Endothelial cell (in vitro differentiated cells): ENCODE results near the gene TCF15. TPM values are rescaled to one million over a fixed set of nuclear protein-coding genes. Genes with fewer than 3 reads are reported as not detected.

Experiments used
- DNase-seq: peaks from one replicate; pipeline ENCODE4 v3.0.0; 2021; ENCODE audit warnings: low spot score
- H3K27ac Mint-ChIP-seq: one replicate; pipeline ENCODE4 v1.8.0; 2021; ENCODE audit warnings: mixed read lengths, inconsistent platforms; ENCODE audit not compliant: unreplicated experiment
- H3K27me3 Mint-ChIP-seq: one replicate; pipeline ENCODE4 v1.8.0; 2021; ENCODE audit warnings: mild to moderate bottlenecking, moderate library complexity, mixed read lengths, inconsistent platforms; ENCODE audit not compliant: unreplicated experiment
- H3K36me3 Mint-ChIP-seq: one replicate; pipeline ENCODE4 v1.8.0; 2021; ENCODE audit warnings: mild to moderate bottlenecking, low read depth, mixed read lengths, inconsistent platforms; ENCODE audit not compliant: unreplicated experiment
- H3K4me1 Mint-ChIP-seq: one replicate; pipeline ENCODE4 v1.8.0; 2021; ENCODE audit warnings: mild to moderate bottlenecking, mixed read lengths, inconsistent platforms; ENCODE audit not compliant: unreplicated experiment
- H3K4me3 Mint-ChIP-seq: one replicate; pipeline ENCODE4 v1.8.0; 2021; ENCODE audit warnings: mild to moderate bottlenecking, mixed read lengths, inconsistent platforms; ENCODE audit not compliant: unreplicated experiment
- H3K9me3 Mint-ChIP-seq: one replicate; pipeline ENCODE4 v1.8.0; 2021; ENCODE audit warnings: mixed read lengths, inconsistent platforms; ENCODE audit not compliant: unreplicated experiment
- total RNA-seq: library from RNA; stranded (reverse); fragmentation: NEBNext Ultra II Directional; extraction: Animal tissue kit (Norgen Biotek cat#: 25700); gene quantifications from one replicate; pipeline ENCODE4 v1.2.1, GENCODE V29; 2021; ENCODE audit not compliant: unreplicated experiment
- TF ChIP-seq, protein P1 (sequence below): fragments of 200-600 bp; sonication (generic); IDR thresholded peaks from one replicate; pipeline ENCODE4 v1.5.0; 2021; ENCODE audit warnings: antibody characterized with exemption; ENCODE audit not compliant: unreplicated experiment

The TCF15 gene
- total RNA-seq, 1 donor from 2014 or later, result 6.6 TPM

- H3K4me3 Mint-ChIP-seq, result no peak overlapping the region
- H3K36me3 Mint-ChIP-seq, result peaks cover 4% of the 10 kb centered on the region
- no peak for DNase-seq
- no peaks in the 10 kb centered on the region for H3K9me3 Mint-ChIP-seq
- TF ChIP-seq, protein P1, sequence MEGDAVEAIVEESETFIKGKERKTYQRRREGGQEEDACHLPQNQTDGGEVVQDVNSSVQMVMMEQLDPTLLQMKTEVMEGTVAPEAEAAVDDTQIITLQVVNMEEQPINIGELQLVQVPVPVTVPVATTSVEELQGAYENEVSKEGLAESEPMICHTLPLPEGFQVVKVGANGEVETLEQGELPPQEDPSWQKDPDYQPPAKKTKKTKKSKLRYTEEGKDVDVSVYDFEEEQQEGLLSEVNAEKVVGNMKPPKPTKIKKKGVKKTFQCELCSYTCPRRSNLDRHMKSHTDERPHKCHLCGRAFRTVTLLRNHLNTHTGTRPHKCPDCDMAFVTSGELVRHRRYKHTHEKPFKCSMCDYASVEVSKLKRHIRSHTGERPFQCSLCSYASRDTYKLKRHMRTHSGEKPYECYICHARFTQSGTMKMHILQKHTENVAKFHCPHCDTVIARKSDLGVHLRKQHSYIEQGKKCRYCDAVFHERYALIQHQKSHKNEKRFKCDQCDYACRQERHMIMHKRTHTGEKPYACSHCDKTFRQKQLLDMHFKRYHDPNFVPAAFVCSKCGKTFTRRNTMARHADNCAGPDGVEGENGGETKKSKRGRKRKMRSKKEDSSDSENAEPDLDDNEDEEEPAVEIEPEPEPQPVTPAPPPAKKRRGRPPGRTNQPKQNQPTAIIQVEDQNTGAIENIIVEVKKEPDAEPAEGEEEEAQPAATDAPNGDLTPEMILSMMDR, result no peak
- H3K4me1 Mint-ChIP-seq, result peaks cover 39% of the 10 kb centered on the region
- H3K27me3 Mint-ChIP-seq, result peaks cover 2% of the 10 kb centered on the region
- no peak overlapping the region for H3K27ac Mint-ChIP-seq
Observed at GRCh38 chr20:603116-603640, 6.9 kb downstream of the TCF15 start.

GRCh38 chr20:602111-602970, 7.8 kb downstream of the TCF15 start:
- peak overlapping the region; percentile 66 for H3K27ac Mint-ChIP-seq
- H3K4me1 Mint-ChIP-seq, result peaks cover 39% of the 10 kb centered on the region
- H3K27me3 Mint-ChIP-seq, result peaks cover 2% of the 10 kb centered on the region
- TF ChIP-seq, protein P1, result no peak
- no peak overlapping the region for H3K4me3 Mint-ChIP-seq
- H3K9me3 Mint-ChIP-seq, result no peaks in the 10 kb centered on the region
- no peak for DNase-seq
- H3K36me3 Mint-ChIP-seq, result peaks cover 4% of the 10 kb centered on the region

GRCh38 chr20:600736-601135, 9.4 kb downstream of the TCF15 start:
- no peak overlapping the region for H3K27ac Mint-ChIP-seq
- no peaks in the 10 kb centered on the region for H3K9me3 Mint-ChIP-seq

GRCh38 chr20:600141-600540, 10.0 kb downstream of the TCF15 start:
- Mint-ChIP-seq H3K36me3 (peaks cover 4% of the 10 kb centered on the region), H3K27ac (no peak overlapping the region), H3K9me3 (no peaks in the 10 kb centered on the region), H3K4me1 (peaks cover 34% of the 10 kb centered on the region), H3K27me3 (no peaks in the 10 kb centered on the region), H3K4me3 (no peak overlapping the region)
- DNase-seq, result no peak
- TF ChIP-seq, protein P1, result no peak

More at GRCh38 chr20:600736-601135, 9.4 kb downstream of the TCF15 start:
- H3K27me3 Mint-ChIP-seq, result no peaks in the 10 kb centered on the region
- TF ChIP-seq, protein P1, result no peak
- H3K36me3 Mint-ChIP-seq, result peaks cover 4% of the 10 kb centered on the region
- DNase-seq, result no peak
- peaks cover 38% of the 10 kb centered on the region for H3K4me1 Mint-ChIP-seq
- H3K4me3 Mint-ChIP-seq, result no peak overlapping the region

- peaks cover 20% of the 10 kb centered on the region for H3K4me1 Mint-ChIP-seq
- TF ChIP-seq, protein P1, result no peak
- H3K27me3 Mint-ChIP-seq, result no peaks in the 10 kb centered on the region
- no peaks in the 10 kb centered on the region for H3K36me3 Mint-ChIP-seq
- no peak for DNase-seq
- H3K9me3 Mint-ChIP-seq, result no peaks in the 10 kb centered on the region
- no peak overlapping the region for H3K27ac Mint-ChIP-seq
- H3K4me3 Mint-ChIP-seq, result no peak overlapping the region
Observed at GRCh38 chr20:598133-598850, 11.8 kb downstream of the TCF15 start.
